Endodermal cell (in vitro differentiated cells): ENCODE results near the gene CD74. TPM values are rescaled to one million over a fixed set of nuclear protein-coding genes. Genes with fewer than 3 reads are reported as not detected.
A peak's percentile ranks its signal among the peaks of the same experiment; 100 is the strongest.

Experiments used
- DNase-seq: peaks from one replicate; pipeline ENCODE4 v3.0.0-alpha.2; 2017
- H3K27ac ChIP-seq: 2 replicates; pipeline ENCODE4 v1.5.1; 2013; ENCODE audit warnings: mild to moderate bottlenecking, low read depth, low read length, moderate library complexity
- H3K27me3 ChIP-seq: 2 replicates; pipeline ENCODE4 v1.6.1; 2013; ENCODE audit warnings: mild to moderate bottlenecking, low read length, moderate library complexity; ENCODE audit not compliant: insufficient read depth, control insufficient read depth, poor library complexity, severe bottlenecking
- H3K36me3 ChIP-seq: 2 replicates; pipeline ENCODE4 v1.7.0; 2013; ENCODE audit warnings: mild to moderate bottlenecking, low read length, moderate library complexity; ENCODE audit not compliant: control insufficient read depth, insufficient read depth
- H3K4me1 ChIP-seq: one replicate; pipeline ENCODE4 v1.7.0; 2013; ENCODE audit warnings: low read length; ENCODE audit not compliant: control insufficient read depth, insufficient read depth
- H3K4me3 ChIP-seq: 2 replicates; pipeline ENCODE4 v1.5.1; 2013; ENCODE audit warnings: mild to moderate bottlenecking, low read length, moderate library complexity
- H3K9ac ChIP-seq: 2 replicates; pipeline ENCODE4 v1.6.1; 2013; ENCODE audit warnings: mild to moderate bottlenecking, low read length, moderate library complexity; ENCODE audit not compliant: poor library complexity, severe bottlenecking; ENCODE audit errors: extremely low read depth
- H3K9me3 ChIP-seq: 2 replicates; pipeline ENCODE4 v1.6.1; 2013; ENCODE audit warnings: mild to moderate bottlenecking, low read length, moderate library complexity; ENCODE audit not compliant: control insufficient read depth
- H3K27ac Mint-ChIP-seq: 2 replicates; pipeline ENCODE4 v1.8.0; 2020; ENCODE audit warnings: mixed read lengths
- H3K27me3 Mint-ChIP-seq: 2 replicates; pipeline ENCODE4 v1.8.0; 2021; ENCODE audit warnings: mild to moderate bottlenecking, mixed read lengths; ENCODE audit not compliant: insufficient read depth
- H3K36me3 Mint-ChIP-seq: 2 replicates; pipeline ENCODE4 v1.8.0; 2020; ENCODE audit warnings: low read depth, mixed read lengths
- H3K4me1 Mint-ChIP-seq: 2 replicates; pipeline ENCODE4 v1.8.0; 2020; ENCODE audit warnings: mixed read lengths
- H3K4me3 Mint-ChIP-seq: 2 replicates; pipeline ENCODE4 v1.8.0; 2020; ENCODE audit warnings: mild to moderate bottlenecking, moderate library complexity, mixed read lengths
- H3K9me3 Mint-ChIP-seq: 2 replicates; pipeline ENCODE4 v1.8.0; 2020; ENCODE audit warnings: mild to moderate bottlenecking, mixed read lengths
- WGBS, 2 experiments: methylation state at CpG; one replicate each; pipeline versions ENCODE4 v1.1.5 to v1.1.7; 2013; ENCODE audit warnings: missing lambda C conversion rate in 2 of 2, mixed read lengths in 1 of 2; ENCODE audit not compliant: insufficient coverage in 1 of 2, insufficient read length in 1 of 2; 5-methylcytosine and 5-hydroxymethylcytosine counted together
- total RNA-seq, 2 donors: library from RNA; stranded (reverse); fragmentation: NEBNext Ultra II Directional in 1 of 2; extraction: Animal tissue kit (Norgen Biotek cat#: 25700) in 1 of 2; gene quantifications; 2 replicates in 1 of 2; 3 replicates in 1 of 2; pipeline ENCODE4 v1.2.1, GENCODE V29; 2021
- TF ChIP-seq, protein P1 (sequence below): fragments of 200-600 bp; sonication (generic); conservative IDR thresholded peaks from 2 replicates; pipeline ENCODE4 v1.5.0; 2021; ENCODE audit warnings: antibody characterized with exemption, mild to moderate bottlenecking

The CD74 gene
- total RNA-seq, 2 donors from 2014 or later: 12.4 to 20.0 TPM

DNA sequence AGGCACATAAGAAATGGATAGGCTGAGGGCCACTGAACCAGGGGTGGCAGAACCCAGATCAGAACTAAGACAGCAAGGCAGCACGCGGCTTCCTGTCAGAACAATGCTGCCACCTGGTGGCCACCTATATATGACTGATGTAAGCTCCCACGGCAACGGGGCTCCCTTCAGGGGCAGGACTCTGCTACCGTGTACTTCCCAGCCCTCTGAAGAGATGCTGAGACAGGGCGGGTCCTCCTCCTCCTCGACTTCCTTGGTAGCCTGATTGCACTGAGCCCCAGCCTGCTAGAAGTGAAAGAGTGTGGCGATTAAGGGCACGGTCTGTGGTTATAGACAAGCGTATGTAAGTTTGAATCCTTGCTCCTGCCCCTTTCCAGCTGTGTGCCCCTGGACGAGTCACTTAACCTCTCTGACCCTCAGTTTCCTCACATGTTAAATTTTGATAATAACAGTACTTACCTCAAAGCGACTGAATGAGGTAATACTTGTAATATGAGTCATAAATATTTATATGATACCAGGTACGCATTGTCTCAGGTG lies 23.5 kb upstream of the CD74 start:
- Mint-ChIP-seq H3K27me3 (peaks cover 1% of the 10 kb centered on the region), H3K27ac (no peak overlapping the region), H3K4me1 (peaks cover 11% of the 10 kb centered on the region), H3K36me3 (no peaks in the 10 kb centered on the region), H3K9me3 (no peaks in the 10 kb centered on the region), H3K4me3 (no peak overlapping the region)
- H3K9me3 ChIP-seq: no peaks in the 10 kb centered on the region
- no peaks in the 10 kb centered on the region for H3K36me3 ChIP-seq
- no peak overlapping the region for H3K9ac ChIP-seq
- DNase-seq: peak; percentile 98
- no peaks in the 10 kb centered on the region for H3K4me1 ChIP-seq
- TF ChIP-seq, protein P1, sequence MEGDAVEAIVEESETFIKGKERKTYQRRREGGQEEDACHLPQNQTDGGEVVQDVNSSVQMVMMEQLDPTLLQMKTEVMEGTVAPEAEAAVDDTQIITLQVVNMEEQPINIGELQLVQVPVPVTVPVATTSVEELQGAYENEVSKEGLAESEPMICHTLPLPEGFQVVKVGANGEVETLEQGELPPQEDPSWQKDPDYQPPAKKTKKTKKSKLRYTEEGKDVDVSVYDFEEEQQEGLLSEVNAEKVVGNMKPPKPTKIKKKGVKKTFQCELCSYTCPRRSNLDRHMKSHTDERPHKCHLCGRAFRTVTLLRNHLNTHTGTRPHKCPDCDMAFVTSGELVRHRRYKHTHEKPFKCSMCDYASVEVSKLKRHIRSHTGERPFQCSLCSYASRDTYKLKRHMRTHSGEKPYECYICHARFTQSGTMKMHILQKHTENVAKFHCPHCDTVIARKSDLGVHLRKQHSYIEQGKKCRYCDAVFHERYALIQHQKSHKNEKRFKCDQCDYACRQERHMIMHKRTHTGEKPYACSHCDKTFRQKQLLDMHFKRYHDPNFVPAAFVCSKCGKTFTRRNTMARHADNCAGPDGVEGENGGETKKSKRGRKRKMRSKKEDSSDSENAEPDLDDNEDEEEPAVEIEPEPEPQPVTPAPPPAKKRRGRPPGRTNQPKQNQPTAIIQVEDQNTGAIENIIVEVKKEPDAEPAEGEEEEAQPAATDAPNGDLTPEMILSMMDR: peak; percentile 94
- 31 to 34% methylated on average over 8 to 12 of the region's 13 CpGs for WGBS, 2 experiments
- H3K27ac ChIP-seq: no peak overlapping the region
- no peak overlapping the region for H3K4me3 ChIP-seq
- H3K27me3 ChIP-seq: no peaks in the 10 kb centered on the region

DNA sequence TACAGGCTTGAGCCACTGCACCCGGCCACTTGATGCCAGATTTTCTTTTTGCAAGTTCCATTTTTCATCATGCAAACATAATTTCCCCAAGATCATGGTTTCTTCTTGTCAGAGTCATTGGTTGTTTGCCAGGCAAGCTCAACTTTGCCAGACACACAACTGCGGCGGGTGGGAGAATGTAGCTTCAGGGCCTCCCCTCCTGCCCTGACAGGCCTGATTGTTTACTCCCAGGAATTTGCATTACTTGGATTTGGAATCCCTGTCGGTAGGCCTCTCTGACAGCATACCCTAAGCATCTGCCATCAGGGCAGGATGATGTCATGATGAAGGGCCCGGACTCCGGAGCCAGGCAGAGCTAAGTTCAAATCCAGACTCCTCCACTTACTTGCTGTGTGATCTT lies 21.8 kb upstream of the CD74 start:
- Mint-ChIP-seq H3K4me1 (peaks cover 5% of the 10 kb centered on the region), H3K27me3 (peaks cover 3% of the 10 kb centered on the region), H3K9me3 (no peaks in the 10 kb centered on the region), H3K36me3 (no peaks in the 10 kb centered on the region), H3K27ac (no peak overlapping the region), H3K4me3 (no peak overlapping the region)
- no peaks in the 10 kb centered on the region for H3K9me3 ChIP-seq
- H3K27me3 ChIP-seq: no peaks in the 10 kb centered on the region
- H3K4me1 ChIP-seq: no peaks in the 10 kb centered on the region
- H3K4me3 ChIP-seq: no peak overlapping the region
- no peak overlapping the region for H3K9ac ChIP-seq
- H3K36me3 ChIP-seq: no peaks in the 10 kb centered on the region
- DNase-seq: no peak
- TF ChIP-seq, protein P1: no peak
- no peak overlapping the region for H3K27ac ChIP-seq
- 81% methylated on average over 5 to 6 of the region's 6 CpGs for WGBS, 2 experiments

DNA sequence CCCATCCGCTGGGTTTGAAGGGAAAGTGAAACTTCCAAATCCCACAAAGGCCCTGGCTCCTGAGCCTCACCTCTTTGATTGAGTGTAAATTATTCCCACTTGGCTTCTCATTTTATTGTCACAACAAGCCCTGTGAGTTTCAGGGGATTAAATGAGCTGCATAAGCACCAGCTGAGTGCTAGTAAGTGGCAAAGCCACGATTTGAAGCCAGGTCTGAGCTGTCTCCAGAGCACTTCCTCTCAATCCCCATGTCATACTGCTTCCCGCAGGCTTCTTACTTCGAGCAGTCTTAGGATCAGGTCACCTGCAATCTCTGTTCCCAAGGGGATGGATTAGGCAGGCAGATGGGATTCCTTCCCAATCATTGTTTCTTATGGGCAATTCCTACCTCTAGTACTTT lies 18.9 kb upstream of the CD74 start:
- DNase-seq: no peak
- H3K4me1 Mint-ChIP-seq: peaks cover 5% of the 10 kb centered on the region
- TF ChIP-seq, protein P1: no peak
- Histone ChIP-seq H3K9me3 (no peaks in the 10 kb centered on the region), H3K9ac (no peak overlapping the region), H3K27ac (no peak overlapping the region), H3K4me1 (no peaks in the 10 kb centered on the region), H3K36me3 (no peaks in the 10 kb centered on the region), H3K27me3 (no peaks in the 10 kb centered on the region), H3K4me3 (no peak overlapping the region)
- H3K9me3 Mint-ChIP-seq: no peaks in the 10 kb centered on the region
- H3K4me3 Mint-ChIP-seq: no peak overlapping the region
- peak overlapping the region; percentile 28 for H3K27ac Mint-ChIP-seq
- H3K36me3 Mint-ChIP-seq: no peaks in the 10 kb centered on the region
- 69 to 83% methylated on average over 4 of the region's 4 CpGs for WGBS, 2 experiments
- H3K27me3 Mint-ChIP-seq: peaks cover 2% of the 10 kb centered on the region
